HEK293T (cell line): ENCODE results near the gene MCTP2.

Experiments used
- ARNT ChIP-seq: fragments of 450-650 bp; IDR thresholded peaks from 2 replicates; pipeline ENCODE4 v1.6.1; 2017; ENCODE audit warnings: mild to moderate bottlenecking
- BHLHE40 ChIP-seq: fragments of 450-650 bp; IDR thresholded peaks from 2 replicates; pipeline ENCODE4 v1.6.1; 2016; ENCODE audit warnings: mild to moderate bottlenecking, moderate library complexity, borderline replicate concordance
- CTBP1 ChIP-seq: fragments of 450-650 bp; IDR thresholded peaks from 2 replicates; pipeline ENCODE4 v1.6.1; 2016; ENCODE audit warnings: borderline replicate concordance
- FOXA1 ChIP-seq: fragments of 450-650 bp; IDR thresholded peaks from 2 replicates; pipeline ENCODE4 v1.6.1; 2016; ENCODE audit warnings: mild to moderate bottlenecking
- FOXK2 ChIP-seq: fragments of 450-650 bp; IDR thresholded peaks from 2 replicates; pipeline ENCODE4 v1.6.1; 2016; ENCODE audit warnings: mild to moderate bottlenecking
- FOXM1 ChIP-seq: fragments of 450-650 bp; IDR thresholded peaks from 2 replicates; pipeline ENCODE4 v1.6.1; 2017; ENCODE audit warnings: mild to moderate bottlenecking, borderline replicate concordance
- HDGF ChIP-seq: fragments of 450-650 bp; IDR thresholded peaks from 2 replicates; pipeline ENCODE4 v1.6.1; 2017; ENCODE audit warnings: antibody characterized with exemption, borderline replicate concordance
- LEF1 ChIP-seq: fragments of 450-650 bp; IDR thresholded peaks from 2 replicates; pipeline ENCODE4 v1.6.1; 2017; ENCODE audit warnings: mild to moderate bottlenecking, borderline replicate concordance
- SP1 ChIP-seq: fragments of 450-650 bp; IDR thresholded peaks from 2 replicates; pipeline ENCODE4 v1.6.1; 2017
- SUZ12 ChIP-seq: fragments of 450-650 bp; IDR thresholded peaks from 2 replicates; pipeline ENCODE4 v1.6.1; 2016; ENCODE audit warnings: mild to moderate bottlenecking
- ZNF384 ChIP-seq: fragments of 450-650 bp; IDR thresholded peaks from 2 replicates; pipeline ENCODE4 v1.6.1; 2016
- TF ChIP-seq, protein P1 (sequence below): fragments of 450-650 bp; IDR thresholded peaks from 2 replicates; pipeline ENCODE4 v1.6.1; 2016

DNA sequence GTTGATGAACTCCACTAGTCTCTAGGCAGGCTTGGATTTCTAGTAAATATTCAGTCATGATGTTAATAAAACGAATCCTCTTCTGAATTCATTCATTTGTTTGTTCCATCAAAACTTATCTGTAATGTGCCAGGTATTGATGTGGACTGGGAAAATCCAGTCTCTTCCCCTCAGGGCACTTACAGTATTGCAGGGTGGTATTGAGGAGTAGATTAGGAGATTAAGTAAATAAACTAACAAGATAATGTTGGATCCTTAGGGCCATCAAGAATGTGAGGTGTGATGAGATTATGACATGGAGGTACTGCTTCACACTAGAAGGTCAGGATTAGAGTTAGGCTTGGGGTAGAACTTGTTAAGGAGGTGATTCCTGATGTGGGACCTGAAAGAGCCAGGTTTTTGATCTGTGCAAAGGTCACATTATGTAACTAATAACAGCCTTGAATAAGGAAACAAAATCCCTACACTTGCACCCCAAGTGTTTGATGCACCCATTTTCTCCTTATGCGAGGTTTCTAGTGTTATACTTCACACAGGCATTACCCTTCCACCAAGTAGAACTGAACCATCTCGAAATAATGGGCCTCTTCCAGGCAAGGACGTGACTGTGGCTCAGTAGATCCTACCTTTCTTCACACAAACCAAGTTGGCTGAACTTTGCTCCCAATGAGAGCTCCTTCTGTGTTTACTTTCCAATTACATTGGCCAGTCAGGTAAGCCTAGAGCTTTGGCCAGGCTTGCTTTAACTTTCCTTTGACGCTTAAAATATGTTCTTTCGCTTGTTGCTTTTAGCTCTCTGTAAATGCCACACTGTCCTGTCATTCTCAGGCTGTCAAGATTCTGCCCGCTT is 16.7 kb downstream of the MCTP2 start:
- no peak for TF ChIP-seq ZNF384
- no peak for TF ChIP-seq BHLHE40
- TF ChIP-seq ARNT: no peak
- TF ChIP-seq, protein P1, sequence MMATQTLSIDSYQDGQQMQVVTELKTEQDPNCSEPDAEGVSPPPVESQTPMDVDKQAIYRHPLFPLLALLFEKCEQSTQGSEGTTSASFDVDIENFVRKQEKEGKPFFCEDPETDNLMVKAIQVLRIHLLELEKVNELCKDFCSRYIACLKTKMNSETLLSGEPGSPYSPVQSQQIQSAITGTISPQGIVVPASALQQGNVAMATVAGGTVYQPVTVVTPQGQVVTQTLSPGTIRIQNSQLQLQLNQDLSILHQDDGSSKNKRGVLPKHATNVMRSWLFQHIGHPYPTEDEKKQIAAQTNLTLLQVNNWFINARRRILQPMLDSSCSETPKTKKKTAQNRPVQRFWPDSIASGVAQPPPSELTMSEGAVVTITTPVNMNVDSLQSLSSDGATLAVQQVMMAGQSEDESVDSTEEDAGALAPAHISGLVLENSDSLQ: no peak
- no peak for TF ChIP-seq FOXM1
- TF ChIP-seq SP1: no peak
- TF ChIP-seq HDGF: no peak
- no peak for TF ChIP-seq LEF1
- no peak for TF ChIP-seq CTBP1
- TF ChIP-seq FOXA1: no peak
- TF ChIP-seq SUZ12: no peak
- no peak for TF ChIP-seq FOXK2
